Measurements from ENCODE around the gene STAT5B. TPM values are rescaled to one million over a fixed set of nuclear protein-coding genes. Genes with fewer than 3 reads are reported as not detected.

Gene STAT5B
- total and polyA plus RNA-seq, 2 of the 13 experiments (the other 11 are each of a cell fraction or from before 2014, with no cell fraction given), result 21.0 to 42.8 TPM

DNA sequence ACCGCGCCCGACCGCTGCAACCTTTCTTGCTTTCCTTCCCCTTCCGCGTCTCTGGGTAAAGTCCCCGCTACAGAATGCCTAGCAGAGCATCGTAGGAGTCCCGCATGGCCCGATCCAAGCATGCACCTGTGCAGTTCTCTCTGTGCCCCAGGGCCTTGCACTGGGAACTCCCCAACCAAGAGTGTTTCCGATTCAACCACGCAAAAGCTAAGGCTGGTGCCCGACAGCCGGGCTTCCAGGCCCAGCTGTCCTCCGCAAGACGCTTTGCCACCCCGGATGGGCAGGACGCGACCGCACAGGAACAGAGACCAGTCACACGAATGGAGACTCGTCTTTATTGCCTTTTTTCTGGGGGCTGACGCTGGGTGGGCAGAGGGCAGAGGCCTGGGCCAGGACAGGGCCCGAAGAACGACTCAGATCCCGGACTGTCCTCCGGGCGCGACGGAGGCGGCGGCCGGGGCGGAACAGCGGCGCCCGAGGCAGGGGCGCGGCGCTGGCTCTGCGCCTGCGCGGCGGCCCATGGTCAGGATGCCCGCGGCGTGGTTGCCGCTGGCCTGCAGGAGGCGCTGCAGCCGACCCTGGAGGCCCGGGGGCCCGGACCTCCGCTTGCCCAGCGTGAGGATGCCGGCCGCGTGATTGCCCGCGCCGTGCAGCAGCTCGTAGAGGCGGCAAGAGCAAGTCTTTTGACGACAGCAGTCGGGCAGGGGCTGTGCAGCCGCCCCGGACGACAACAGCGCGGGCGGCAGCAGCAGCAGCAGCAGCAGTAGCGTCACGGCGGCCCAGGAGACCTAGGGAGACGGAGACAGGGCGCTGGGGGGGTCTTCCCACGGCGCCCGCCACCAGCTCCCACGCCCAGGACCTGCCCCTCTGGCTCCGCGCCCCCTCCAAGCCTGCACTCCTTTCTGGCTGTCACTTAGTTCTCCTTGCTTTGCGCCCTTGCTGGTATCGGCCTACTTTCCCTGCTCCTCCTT, 92.2 kb downstream of the STAT5B start (continued):
- TF ChIP-seq, protein P1, sequence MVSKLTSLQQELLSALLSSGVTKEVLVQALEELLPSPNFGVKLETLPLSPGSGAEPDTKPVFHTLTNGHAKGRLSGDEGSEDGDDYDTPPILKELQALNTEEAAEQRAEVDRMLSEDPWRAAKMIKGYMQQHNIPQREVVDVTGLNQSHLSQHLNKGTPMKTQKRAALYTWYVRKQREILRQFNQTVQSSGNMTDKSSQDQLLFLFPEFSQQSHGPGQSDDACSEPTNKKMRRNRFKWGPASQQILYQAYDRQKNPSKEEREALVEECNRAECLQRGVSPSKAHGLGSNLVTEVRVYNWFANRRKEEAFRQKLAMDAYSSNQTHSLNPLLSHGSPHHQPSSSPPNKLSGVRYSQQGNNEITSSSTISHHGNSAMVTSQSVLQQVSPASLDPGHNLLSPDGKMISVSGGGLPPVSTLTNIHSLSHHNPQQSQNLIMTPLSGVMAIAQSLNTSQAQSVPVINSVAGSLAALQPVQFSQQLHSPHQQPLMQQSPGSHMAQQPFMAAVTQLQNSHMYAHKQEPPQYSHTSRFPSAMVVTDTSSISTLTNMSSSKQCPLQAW (CRISPR knock-in tag; IDR thresholded peaks at IDR 0.05), result peak; percentile 72; the same call in 1 of the 2 replicates
- TF ChIP-seq ZNF441 (CRISPR knock-in tag; IDR thresholded peaks at IDR 0.05; ENCODE audit: borderline replicate concordance) (peak; percentile 68), ZNF570 (CRISPR knock-in tag; IDR thresholded peaks at IDR 0.05; ENCODE audit: borderline replicate concordance) (no peak), NFATC3 (CRISPR knock-in tag; IDR thresholded peaks at IDR 0.05) (no peak), ZNF451 (CRISPR knock-in tag; IDR thresholded peaks at IDR 0.05) (peak; percentile 90; the same call in 1 of the 2 replicates), ZKSCAN5 (CRISPR knock-in tag; IDR thresholded peaks at IDR 0.05) (no peak), EEA1 (CRISPR knock-in tag; IDR thresholded peaks at IDR 0.05; ENCODE audit: borderline replicate concordance) (no peak; the same call in 1 of the 2 replicates), ZNF530 (CRISPR knock-in tag; IDR thresholded peaks at IDR 0.05; ENCODE audit: low read depth) (no peak), ZNF232 (CRISPR knock-in tag; IDR thresholded peaks at IDR 0.05; ENCODE audit: borderline replicate concordance) (peak; percentile 23), SOX5 (CRISPR knock-in tag; IDR thresholded peaks at IDR 0.05; ENCODE audit: borderline replicate concordance) (peak; percentile 11; the same call in 1 of the 2 replicates), MAFK (conservative IDR thresholded peaks at IDR 0.05 in 1 of 2, IDR thresholded peaks at IDR 0.05 in 1 of 2; ENCODE audit: low read length in 2 of 2) (no peak), NR2F2 (IDR thresholded peaks at IDR 0.05; ENCODE audit: borderline replicate concordance, low read depth) (no peak)
- TF ChIP-seq, protein P2, sequence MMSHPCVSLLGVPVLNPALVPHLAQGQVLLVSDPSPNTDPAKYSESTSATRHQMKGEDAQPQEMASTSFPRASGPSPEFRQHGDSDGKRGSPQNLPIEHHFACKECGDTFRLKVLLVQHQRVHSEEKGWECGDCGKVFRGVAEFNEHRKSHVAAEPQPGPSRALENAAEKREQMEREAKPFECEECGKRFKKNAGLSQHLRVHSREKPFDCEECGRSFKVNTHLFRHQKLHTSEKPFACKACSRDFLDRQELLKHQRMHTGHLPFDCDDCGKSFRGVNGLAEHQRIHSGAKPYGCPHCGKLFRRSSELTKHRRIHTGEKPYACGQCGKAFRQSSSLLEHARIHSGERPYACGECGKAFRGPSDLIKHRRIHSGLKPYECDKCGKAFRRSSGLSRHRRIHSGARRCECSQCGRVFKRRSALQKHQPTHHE (CRISPR knock-in tag; IDR thresholded peaks at IDR 0.05; ENCODE audit: borderline replicate concordance), result peak; percentile 47; the same call in 1 of the 2 replicates
- TF ChIP-seq, protein P3, sequence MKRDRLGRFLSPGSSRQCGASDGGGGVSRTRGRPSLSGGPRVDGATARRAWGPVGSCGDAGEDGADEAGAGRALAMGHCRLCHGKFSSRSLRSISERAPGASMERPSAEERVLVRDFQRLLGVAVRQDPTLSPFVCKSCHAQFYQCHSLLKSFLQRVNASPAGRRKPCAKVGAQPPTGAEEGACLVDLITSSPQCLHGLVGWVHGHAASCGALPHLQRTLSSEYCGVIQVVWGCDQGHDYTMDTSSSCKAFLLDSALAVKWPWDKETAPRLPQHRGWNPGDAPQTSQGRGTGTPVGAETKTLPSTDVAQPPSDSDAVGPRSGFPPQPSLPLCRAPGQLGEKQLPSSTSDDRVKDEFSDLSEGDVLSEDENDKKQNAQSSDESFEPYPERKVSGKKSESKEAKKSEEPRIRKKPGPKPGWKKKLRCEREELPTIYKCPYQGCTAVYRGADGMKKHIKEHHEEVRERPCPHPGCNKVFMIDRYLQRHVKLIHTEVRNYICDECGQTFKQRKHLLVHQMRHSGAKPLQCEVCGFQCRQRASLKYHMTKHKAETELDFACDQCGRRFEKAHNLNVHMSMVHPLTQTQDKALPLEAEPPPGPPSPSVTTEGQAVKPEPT (CRISPR knock-in tag; IDR thresholded peaks at IDR 0.05; ENCODE audit: low read depth), result peak; percentile 94
- TF ChIP-seq, protein P4, sequence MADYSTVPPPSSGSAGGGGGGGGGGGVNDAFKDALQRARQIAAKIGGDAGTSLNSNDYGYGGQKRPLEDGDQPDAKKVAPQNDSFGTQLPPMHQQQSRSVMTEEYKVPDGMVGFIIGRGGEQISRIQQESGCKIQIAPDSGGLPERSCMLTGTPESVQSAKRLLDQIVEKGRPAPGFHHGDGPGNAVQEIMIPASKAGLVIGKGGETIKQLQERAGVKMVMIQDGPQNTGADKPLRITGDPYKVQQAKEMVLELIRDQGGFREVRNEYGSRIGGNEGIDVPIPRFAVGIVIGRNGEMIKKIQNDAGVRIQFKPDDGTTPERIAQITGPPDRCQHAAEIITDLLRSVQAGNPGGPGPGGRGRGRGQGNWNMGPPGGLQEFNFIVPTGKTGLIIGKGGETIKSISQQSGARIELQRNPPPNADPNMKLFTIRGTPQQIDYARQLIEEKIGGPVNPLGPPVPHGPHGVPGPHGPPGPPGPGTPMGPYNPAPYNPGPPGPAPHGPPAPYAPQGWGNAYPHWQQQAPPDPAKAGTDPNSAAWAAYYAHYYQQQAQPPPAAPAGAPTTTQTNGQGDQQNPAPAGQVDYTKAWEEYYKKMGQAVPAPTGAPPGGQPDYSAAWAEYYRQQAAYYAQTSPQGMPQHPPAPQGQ (CRISPR knock-in tag; IDR thresholded peaks at IDR 0.05; ENCODE audit: borderline replicate concordance), result no peak
- TF ChIP-seq, protein P5, sequence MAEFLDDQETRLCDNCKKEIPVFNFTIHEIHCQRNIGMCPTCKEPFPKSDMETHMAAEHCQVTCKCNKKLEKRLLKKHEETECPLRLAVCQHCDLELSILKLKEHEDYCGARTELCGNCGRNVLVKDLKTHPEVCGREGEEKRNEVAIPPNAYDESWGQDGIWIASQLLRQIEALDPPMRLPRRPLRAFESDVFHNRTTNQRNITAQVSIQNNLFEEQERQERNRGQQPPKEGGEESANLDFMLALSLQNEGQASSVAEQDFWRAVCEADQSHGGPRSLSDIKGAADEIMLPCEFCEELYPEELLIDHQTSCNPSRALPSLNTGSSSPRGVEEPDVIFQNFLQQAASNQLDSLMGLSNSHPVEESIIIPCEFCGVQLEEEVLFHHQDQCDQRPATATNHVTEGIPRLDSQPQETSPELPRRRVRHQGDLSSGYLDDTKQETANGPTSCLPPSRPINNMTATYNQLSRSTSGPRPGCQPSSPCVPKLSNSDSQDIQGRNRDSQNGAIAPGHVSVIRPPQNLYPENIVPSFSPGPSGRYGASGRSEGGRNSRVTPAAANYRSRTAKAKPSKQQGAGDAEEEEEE (CRISPR knock-in tag; IDR thresholded peaks at IDR 0.05; ENCODE audit: borderline replicate concordance), result no peak
- TF ChIP-seq, protein P6, sequence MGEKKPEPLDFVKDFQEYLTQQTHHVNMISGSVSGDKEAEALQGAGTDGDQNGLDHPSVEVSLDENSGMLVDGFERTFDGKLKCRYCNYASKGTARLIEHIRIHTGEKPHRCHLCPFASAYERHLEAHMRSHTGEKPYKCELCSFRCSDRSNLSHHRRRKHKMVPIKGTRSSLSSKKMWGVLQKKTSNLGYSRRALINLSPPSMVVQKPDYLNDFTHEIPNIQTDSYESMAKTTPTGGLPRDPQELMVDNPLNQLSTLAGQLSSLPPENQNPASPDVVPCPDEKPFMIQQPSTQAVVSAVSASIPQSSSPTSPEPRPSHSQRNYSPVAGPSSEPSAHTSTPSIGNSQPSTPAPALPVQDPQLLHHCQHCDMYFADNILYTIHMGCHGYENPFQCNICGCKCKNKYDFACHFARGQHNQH (CRISPR knock-in tag; IDR thresholded peaks at IDR 0.05), result peak; percentile 51
